NCI-H526 treated with DMSO at 0.1 percent for 48 hours (cell line): ENCODE measurements around the gene KREMEN1.
A peak's percentile ranks its signal among the peaks of the same experiment; 100 is the strongest.

Experiments
- DNase-seq: peaks from one replicate; lab custom pipeline; 2025; lab: John Stamatoyannopoulos, UW

KREMEN1 gene

DNA sequence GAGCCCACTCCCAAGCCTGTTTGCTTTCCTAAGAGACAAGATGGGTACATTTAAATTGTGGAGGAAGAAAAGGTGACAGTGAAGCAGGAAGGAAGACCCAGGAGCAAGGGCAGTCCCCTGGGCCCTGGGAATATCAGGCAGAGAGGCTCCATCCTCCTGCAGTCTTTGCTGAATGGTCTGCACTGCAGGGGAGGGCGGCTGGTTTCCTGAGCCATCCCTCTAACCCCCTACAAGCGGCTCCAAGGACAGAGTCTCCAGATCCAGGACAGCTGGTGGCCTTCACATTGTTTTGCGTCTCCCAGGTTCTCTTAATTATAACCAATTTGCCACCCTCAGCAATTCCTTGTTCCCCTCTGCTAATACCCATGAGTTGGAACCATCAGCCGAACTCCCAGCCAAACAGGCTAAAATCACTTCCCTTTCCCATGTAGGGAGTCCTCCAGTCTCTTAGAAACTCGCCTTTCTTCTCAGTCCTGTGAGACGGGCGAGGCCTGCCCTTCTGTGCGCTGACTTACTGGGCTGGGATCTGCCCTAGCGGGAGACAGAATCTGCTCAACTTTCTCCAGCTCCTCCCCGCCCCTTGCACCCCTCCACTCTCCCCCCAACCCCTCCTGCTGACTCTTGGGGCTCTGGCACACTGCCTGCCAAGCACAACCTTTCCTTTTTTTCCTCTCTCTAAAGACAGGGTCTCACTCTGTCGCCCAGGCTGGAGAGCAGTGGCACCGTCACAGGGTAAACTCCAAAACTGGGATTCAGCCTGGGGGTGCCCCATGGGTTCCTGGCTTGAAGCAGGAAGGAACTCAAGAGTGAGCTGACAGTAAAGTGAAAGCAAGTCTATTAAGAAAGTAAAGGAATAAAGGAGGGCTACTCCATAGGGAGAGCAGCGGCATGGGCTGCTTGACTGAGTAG lies 79.5 kb downstream of the KREMEN1 start:
- DNase-seq: no peak

DNA sequence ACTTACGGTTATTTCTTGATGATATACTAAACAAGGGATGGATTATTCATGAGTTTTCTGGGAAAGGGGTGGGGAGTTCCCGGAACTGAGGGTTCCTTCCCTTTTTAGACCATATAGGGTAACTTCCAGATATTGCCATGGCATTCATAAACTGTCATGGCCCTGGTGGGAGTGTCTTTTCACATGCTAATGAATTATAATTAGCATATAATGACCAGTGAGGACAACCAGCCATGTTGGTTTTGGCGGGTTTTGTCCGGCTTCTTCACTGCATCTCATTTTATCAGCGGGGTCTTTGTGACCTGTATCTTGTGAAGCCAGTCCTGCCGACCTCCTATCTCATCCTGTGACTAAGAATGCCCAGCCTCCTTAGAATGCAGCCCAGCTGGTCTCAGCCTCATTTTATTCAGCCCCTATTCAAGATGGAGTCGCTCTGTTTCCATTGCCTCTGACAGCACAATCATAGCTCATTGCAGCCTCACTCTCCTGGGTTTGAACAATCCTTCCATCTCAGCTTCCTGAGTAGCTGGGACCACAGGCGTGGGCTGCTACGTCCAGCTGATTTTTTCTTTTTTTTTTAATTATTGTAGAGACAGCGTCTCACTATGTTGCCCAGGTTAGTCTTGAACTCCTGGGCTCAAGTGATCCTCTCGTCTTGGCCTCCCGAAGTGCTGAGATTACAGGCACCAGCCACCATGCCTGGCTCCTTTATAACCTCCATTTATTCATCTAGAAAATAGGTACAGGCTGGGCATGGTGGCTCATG lies 80.3 kb downstream of the KREMEN1 start:
- no peak for DNase-seq

DNA sequence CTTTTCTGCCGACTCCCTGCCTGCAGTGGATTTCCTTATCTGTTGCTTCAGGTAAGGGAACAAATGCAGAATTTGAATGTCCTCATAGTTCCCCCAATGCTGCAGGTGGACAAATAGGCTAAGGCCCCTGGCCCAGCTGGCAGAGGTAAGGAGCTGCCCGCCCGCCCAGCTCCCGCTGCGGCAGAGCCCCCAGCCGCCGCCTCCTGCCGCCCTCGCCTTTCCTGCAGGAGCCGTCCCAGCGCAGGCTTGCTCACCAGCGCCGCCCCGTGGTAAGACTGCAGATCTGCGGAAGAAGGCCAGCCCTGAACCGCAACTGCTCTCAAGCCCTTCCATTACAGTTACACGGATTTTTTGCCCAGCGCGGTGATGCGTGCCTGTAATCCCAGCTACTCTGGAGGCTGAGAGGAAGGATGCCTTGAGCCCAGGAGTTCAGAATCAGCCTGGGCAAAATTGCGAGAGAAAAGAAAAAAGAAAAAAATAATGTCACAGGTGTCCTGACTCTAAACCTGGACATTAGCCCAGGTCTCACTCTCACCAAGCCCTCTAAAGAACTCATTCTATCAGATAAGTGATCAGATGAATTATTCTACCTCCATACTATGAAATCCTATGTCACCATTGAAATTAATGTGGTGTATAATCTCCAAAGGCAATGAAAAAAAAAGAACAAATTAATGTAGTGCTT lies 81.7 kb downstream of the KREMEN1 start:
- peak; percentile 4 for DNase-seq

DNA sequence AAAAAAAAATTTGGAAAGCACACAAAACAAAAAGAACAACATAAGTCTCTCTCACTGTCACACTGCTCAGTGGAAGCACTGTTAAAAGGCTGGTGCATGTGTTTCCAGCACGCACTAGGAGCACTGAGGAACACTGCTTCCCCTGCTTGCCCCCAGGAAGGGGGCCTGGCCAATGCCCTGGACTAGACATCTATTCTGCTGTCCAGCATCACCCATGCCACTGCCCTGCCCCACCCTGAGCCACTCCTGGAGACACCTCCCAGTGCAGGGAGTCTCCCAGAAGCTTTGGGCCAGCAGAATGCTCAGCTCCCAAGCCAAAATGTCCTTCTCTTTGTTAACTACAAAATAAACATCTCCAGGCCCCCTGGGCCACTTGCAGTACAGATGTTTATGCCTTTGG lies 83.1 kb downstream of the KREMEN1 start:
- DNase-seq: no peak

DNA sequence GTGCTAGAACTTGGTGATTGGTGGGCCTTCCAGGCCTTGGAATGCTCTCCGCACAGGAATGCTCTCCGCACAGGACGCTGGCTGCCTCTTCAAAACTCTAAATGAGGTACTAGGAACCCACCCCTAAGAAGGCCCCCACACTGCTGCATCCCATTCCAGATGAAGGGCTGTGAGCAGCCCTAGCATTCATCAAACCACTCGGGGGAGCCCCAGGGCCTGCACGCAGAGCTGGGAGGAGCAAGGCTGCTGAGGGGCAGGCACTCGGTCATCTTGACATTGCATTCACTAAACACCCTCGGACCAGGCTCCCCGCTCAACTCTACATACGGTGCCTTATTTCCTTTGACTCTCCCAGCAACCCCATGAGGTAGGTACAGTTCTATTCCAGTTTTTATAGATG lies 83.7 kb downstream of the KREMEN1 start:
- DNase-seq: no peak

DNA sequence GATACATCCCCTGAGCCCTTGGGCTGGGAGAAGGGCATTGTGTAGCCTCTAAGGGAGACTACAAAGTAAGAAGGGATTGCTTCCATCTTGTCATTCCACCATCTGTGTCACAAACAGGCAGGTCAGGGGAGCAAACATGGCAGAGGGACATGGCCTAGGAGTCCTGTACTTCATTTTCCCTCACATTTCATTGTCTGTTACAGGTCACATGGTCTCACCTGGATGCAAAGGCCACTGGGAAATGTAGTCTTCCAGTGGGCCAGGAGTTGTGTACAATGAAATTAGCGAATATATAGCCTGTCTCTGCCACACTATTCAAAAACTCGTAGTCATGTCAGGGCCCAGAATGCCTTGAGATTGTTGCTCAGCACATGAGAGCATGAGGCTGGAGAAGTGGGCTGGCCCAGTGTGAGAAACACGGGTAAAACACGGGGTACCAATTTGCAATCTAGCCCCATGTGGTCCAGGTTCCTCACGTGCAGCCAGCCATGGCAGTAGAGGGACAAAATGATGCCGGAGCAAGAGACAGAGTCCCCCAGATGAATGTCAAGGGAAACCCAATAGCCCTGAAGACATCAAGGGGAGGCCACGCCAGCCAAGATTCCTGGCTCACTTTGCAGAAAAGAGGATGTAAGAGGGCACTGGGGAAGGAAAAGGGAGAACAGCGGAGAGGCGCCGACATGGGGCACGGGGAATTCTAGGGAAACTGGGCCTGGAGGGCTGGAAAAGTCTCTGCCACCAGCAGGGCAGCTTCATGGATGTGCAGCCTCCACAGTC lies 85.1 kb downstream of the KREMEN1 start:
- DNase-seq: no peak

DNA sequence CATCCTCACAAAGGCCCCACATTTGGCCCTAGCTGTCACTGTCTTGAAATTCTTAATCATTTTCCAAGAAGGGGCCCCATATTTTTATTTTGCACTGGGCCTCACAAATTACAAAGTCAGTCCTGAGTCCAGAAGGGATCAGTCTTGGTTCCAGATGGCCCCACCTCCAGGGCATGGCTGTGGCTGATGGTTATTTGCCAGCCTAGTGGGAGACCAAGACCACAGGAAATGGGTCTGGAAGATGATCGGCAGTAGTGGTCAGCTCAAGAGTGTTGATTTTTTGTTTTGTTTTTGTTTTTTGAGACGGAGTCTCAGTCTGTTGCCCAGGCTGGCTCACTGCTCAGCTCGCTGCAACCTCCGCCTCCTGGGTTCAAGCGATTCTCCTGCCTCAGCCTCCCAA lies 85.7 kb downstream of the KREMEN1 start:
- DNase-seq: no peak

DNA sequence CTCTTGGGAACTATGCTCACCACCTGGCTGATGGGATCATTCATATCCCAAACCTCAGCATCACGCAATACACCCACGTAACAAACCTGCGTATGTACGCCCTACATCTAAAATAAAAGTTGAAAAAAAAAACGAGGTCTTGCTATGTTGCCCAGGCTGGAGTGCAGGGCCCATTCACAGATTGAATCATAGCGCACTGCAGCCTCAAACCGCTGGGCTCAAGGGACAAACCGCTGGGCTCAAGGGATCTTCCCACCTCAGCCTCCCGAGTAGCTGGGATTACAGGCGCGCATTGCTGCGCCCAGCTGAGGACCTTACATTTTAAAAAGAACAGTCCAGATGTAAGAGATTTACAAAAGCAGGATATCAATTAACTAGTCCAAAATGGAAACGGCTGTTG lies 91.0 kb downstream of the KREMEN1 start:
- DNase-seq: no peak

DNA sequence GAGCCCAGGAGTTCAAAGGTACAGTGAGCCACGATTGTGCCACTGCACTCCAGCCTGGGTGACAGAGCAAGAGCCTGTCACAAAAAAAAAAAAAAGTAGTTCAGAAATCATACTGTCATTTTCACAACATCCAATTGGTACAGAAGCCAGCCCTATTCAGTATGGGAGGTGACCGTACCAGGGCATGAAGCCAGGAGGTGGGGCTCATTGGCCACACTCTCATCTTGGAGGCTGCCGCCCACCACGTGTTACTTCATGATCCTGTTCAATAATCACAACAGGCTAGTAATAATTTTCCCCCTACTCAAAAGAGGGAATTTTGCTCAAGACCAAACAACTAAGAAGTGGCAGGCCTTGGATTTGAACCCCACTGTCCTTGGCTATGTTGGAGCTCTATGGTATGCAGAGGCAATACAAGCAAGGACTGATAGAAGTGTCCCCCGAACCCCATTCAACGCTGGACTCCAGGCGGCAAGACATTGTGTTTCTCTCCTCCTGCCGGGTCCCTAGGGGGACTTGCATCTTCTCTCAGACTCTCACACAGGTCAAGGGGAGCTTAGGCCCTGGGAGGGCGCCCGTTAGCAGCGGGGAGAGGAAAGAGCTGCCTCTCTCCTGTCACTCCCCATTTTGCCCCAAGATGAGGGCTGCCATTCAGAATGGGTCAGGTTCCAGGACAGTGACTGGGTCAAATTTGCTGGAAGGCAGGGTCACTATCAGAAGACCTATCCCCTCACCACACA lies 92.7 kb downstream of the KREMEN1 start:
- no peak for DNase-seq

DNA sequence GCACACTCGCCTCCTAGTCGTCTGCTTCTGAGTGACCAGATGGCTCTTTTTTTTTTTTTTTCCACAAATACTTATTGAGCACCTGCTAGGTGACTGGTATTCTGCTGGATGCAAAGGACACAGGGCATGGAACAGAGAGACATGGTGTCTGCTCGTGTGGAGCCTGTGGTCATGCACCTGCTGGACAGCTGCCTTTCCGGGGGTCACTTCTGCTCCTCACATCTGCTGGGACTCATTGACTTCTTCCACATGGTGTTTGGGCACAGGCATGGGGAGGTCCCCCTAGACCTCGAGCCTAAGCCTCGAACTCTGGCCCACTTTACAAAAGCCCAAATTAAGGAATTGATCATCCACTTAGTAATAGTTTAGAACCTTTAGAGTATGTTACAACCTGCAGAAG lies 93.3 kb downstream of the KREMEN1 start:
- DNase-seq: no peak

DNA sequence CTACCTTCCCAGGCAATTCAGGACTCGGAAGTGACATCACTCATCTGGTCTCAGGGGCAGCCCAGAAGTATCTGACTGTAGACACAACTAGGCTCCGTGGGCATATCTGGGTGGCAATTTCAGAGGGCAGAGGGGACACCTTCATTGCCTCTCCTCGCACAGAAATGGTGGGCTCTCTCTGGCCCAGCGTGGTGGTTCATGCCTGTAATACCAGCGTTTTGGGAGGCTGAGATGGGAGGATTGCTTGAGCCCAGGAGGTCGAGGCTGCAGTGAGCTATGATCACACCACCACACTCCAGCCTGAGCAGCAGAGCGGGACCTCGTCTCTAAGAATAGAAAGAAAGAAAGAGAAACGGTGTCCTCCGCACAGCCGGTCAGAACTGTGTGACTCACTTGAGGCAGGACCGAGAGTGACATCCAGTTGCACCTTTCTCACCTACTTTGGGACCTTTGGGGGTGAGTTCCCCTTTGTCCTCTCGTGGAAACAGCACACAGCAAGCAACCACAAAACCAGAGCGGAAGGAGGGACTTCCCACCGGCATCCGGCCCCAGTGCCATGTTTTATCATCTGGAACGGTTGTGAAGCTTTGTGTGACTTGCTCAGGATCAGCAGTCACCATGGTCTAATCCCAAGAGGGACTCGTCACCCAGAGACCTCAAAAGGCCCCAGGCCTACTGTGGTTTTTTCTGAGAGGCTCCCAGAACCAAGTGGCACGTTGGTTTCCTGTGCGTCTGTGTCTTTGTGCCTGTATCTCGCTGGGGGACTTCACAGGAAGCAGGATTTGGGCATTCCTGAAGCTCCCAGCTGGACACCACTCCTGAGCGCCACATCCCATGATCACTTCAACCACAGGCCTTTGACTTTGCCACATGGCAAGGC lies 94.4 kb downstream of the KREMEN1 start:
- DNase-seq: no peak

DNA sequence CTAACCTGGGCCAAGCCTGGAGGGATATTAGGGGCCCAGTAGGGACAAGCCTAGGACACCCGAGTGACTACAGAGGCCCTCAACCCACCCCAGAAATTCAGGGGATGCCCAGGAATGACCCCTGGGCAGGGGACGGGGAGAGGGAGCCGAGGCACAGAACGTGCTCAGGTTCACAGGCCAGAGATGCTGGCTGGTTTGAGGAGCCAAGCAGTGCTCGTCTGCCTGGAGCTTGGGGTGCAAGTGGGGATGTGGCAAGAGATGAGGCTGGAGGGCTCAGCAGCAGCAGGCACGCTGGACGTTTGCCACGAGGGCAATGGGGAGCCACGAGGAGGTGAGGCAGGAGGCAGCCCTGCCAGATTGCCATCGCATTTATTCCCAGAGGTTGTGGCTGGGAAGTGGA lies 98.9 kb downstream of the KREMEN1 start:
- no peak for DNase-seq

DNA sequence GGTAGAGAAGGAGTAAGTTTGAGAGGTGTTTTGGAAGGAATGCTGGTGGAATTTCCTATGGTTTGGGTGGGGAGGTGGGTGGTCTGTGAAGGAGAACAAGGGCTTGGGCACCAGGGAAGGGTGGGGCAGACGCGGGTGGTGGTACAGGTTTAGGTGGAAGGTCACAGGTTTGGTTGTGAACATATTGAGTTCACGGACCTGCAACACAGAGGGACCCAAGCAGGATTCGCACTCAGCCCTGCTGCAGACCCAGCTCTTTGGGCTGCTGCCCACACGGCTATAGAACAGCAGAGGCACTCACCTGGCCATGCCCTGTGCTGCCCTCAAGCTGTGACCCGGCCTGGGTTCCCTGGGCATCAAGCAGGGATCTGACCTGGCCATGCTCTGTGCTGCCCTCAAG lies 99.4 kb downstream of the KREMEN1 start:
- DNase-seq: no peak

DNA sequence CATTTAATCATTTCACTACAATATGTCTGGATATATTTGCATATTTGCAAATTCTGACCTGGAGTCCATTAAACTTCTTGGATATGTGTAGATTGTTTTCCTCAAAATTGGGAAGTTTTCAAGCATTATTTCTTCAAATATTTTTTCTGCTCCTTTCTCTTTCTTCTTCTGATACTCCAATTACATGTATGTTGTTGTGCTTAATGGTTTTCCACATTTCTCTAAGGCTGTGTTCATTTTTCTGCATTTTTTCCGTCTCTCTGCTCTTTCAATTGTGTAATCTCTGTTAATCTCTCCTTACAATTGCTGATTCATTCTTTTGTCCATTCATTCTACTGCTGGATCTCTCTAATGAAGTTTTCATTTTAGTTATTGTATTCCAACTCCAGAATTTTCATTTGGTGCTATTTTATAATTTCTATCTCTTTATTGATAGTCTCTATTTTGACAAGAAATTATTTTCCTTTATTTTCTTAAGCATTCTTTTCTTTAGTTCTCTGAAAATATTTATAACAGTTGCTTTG lies 102.5 kb downstream of the KREMEN1 start:
- DNase-seq: no peak

DNA sequence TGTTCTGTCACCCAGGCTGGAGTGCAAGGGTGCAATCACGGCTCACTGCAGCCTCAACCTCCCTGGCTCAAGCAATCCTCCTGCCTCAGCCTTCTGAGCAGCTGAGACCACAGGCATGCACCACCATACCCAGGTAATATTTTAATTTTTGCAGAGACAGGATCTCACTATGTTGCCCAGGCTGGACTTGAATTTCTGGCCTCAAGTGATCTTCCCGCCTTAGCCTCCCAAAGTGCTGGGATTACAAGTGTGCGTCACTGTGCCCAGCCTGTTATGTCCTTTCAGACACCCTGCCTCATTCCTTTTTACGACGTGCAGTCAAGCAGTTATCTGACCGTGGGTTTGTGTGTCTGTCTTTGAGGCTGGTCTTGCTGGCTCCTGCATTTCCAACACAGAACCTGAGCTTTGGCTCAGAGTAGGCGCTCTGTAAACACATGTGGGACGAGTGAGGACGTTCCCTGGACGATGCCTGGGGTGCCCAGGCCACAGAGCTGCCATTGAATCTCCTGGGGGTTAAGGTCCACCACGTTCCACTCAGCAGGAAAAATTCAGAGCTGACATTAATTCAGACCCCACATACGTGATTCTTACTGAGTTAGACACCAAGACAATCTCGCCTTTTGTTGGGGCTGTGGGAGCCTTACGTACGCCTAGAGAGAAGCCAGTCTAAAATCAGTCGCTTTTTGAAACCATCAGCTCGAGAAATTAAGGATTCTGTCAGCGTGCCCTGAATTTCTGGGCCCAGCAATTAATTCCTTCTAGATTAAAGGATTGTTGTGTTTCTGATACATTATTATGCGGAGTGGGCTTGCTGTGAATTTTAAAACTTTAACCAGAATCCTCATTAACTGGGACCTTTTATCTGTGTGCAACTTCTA lies 111.4 kb downstream of the KREMEN1 start:
- DNase-seq: no peak

DNA sequence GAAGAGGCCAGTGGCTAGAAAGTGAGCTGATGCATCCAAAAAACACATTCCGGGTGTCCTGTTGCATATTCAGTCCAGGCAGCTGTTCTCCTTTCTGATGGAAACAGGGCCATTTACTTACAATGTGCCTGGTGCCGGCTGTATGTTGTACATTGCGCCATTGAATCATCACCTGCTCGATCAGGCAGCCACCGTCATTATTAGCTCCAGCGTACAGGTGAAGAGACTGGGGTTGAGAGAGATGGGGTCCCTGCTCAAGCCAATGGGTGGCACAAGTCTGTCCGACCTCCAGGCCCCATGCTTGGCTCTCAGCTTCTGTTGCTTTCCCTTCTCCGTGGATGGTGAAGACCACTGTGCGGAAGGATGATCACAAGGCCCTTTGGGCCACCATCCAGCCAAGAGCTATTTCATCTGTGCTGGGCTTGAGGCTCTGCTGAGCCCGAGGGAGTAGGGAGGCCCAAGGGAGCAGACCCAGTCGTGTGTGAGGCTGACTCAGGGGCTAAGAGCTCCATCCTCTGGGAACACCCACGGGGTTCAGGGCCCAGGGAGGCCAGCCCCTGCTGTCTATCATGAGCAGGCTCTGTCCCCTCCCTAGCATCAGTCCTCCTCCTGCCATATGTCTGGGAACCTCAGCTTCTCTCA lies 112.1 kb downstream of the KREMEN1 start:
- no peak for DNase-seq

DNA sequence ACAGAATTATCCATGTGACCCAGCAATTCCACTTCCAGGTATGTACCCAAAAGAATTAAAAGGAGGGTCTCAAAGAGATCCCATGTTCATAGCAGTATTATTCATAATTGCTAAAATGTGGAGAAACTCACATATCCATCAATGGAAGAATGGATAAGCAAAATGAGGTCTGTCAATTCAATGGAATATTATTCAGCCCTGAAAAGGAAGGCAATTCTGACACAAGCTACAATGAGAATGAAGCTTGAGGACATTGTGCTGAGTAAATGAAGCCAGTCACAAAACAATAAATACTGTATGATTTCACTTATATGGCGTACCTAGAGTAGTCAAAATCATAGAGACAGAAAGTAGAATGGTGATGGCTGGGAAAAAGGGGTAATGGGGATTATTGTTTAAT lies 113.5 kb downstream of the KREMEN1 start:
- DNase-seq: no peak

DNA sequence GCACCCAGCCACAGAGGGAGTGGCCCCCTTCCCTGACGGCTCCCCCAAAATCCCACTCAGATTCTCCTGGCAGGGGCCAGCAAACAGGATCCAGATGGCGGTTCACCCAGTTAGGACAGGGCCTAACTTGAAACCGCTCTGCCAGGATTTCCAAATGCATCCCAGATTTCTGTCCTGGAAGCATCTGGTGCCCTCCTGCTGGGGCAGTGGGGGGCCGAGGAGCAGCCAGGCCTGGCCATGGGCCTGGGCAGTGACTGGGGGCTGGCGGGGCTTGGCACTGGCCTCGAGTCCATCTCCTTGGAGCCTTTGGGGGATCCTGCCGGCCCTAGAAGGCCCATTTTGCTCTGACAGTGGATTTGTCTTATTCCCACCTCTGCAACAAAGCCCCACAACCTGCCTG lies 115.0 kb downstream of the KREMEN1 start:
- no peak for DNase-seq

DNA sequence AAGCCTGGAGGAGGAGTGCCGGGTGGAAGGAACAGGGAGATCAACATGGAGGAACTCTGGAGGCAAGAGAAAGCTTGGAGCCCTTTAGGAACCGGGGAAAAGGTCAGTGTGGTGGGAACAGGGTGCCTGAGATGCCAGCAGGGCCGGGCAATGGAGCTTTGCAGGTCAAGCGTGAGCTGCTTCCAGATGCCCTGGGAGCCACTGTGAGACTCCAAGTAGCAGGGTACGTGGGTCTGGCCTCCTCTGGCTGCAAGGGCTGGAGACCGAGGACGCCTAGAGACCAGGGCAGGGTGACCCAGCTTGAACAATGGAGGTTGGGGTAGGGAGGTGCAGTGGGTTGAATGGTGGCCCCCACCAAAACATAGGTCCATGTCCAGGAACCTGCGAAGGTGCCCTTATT lies 117.2 kb downstream of the KREMEN1 start:
- DNase-seq: no peak
